ENCODE results near the gene RPL27. TPM values are rescaled to one million over a fixed set of nuclear protein-coding genes. Genes with fewer than 3 reads are reported as not detected.

The RPL27 gene
- total and polyA plus RNA-seq, 4 donors, result 723 to 6,939 (median 1,883) TPM

DNA sequence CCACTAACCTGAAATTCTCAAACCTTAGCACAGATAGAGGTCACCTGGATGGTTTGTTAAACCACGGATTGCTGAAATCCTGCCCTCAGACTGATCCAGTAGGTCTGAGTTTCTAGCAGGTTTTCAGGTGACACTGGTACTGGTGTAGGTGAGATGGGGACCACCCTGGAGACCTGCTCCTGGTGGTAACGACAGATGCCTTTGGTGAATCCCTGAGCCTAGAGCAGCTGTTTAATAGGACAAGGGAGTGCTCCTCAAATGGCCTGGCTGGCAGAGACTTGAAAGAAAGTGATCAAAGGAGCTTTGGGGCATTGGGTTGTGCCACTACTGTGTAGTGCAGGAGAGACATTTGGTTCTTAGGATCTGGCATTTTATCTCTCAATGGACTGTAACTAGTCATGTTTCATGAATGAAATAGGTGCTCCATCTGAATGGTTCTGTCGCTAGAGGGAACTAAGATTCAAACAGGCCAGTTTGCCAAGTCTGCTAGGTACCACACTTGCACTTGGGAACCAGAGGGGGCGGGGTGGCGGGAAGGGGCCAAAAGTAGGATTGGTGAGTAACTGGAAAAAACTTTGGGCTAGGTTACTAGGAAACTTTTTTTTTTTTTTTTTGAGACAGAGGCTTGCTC lies 5.4 kb downstream of the RPL27 start:
- WGBS, 2 donors, result 72 to 77% methylated on average over 5 of the region's 5 CpGs
- no peaks in the 10 kb centered on the region for H3K27me3 ChIP-seq (ENCODE audit: control insufficient read depth in 1 of 2, insufficient read depth in 2 of 2, low read length in 1 of 2)
- H3K36me3 ChIP-seq (ENCODE audit: control insufficient read depth in 1 of 2, insufficient read depth in 2 of 2, low read length in 1 of 2), result peaks cover 0 to 5% of the 10 kb centered on the region in 2 donors
- H3K4me1 ChIP-seq (ENCODE audit: control insufficient read depth in 1 of 2, insufficient read depth in 2 of 2, low read length in 2 of 2), result no peaks in the 10 kb centered on the region
- H3K9me3 ChIP-seq (ENCODE audit: control insufficient read depth, low read length), result no peaks in the 10 kb centered on the region
- no peak overlapping the region for H3K4me3 ChIP-seq (ENCODE audit: low read length in 2 of 2)
- intact Hi-C loops (cut with DNase I), result no loop called here
- no peak for ATAC-seq (ENCODE audit: low FRiP score)
- DNase-seq, result peak; percentile 74 to 87
- no peak overlapping the region for H3K27ac ChIP-seq (ENCODE audit: low read depth in 1 of 2, low read length in 2 of 2)

DNA sequence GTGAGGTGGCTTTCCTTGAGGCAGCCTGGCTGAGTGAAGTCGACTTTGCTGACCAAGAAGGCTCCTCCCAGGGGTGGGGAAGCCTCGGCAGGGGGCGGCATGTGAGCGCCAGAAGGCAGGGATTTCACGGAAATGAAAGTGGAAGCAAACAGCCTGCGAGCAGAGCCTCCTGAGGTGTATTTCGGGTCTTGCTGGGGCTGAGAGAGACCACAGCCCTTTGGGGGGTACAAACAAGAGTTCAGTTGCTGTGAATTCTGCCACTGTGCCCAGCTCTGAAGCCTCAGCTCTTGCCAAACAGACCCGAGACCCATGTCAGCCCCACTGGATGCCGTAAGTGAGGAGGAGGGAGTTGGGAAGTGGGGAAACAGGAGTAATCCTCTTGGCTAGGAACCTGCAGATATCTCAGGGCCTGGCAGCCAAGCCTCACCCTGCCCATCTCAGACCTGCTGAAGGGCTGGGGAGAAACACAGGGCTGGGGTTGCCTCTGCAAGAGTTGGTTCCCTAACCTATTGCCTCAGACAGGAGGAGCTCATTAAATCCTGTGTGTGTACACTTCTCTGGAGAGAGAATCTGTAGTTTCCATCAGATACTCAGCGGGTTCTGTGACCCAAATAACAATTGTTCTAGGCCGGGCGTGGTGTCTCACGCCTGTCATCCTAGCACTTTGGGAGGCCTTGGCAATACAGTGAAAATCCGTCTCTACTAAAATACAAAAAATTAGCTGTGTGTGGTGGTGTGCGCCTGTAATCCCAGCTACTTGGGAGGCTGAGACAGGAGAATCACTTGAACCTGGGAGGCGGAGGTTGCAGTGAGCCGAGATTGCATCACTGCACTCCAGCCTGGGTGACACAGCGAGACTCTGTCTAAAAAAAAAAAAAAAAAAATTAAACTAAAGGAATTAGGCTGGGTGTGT lies 8.7 kb downstream of the RPL27 start, which contains the start of gene IFI35:
Gene IFI35, plus strand, starts transcription at position 146 of the 913 bp plus-strand sequence. Its CDS starts 164 bp downstream, at position 310.
- no peaks in the 10 kb centered on the region for H3K27me3 ChIP-seq (ENCODE audit: control insufficient read depth in 1 of 2, insufficient read depth in 2 of 2, low read length in 1 of 2)
- intact Hi-C loops (cut with DNase I), result no loop called here
- H3K36me3 ChIP-seq (ENCODE audit: control insufficient read depth in 1 of 2, insufficient read depth in 2 of 2, low read length in 1 of 2), result peaks cover 0 to 2% of the 10 kb centered on the region in 2 donors
- no peaks in the 10 kb centered on the region for H3K9me3 ChIP-seq (ENCODE audit: control insufficient read depth, low read length)
- H3K4me3 ChIP-seq (ENCODE audit: low read length in 2 of 2), result peak within 1 kb of the TSS; percentile 30 to 50
- WGBS, 2 donors, result 40 to 41% methylated on average over 18 of the region's 18 CpGs
- peak; percentile 93 to 94 for DNase-seq
- H3K4me1 ChIP-seq (ENCODE audit: control insufficient read depth in 1 of 2, insufficient read depth in 2 of 2, low read length in 2 of 2), result no peaks in the 10 kb centered on the region
- peak within 1 kb of the TSS in 1 of 2 donors; percentile 58 for H3K27ac ChIP-seq (ENCODE audit: low read depth in 1 of 2, low read length in 2 of 2)
- peak; percentile 92 for ATAC-seq (ENCODE audit: low FRiP score)

DNA sequence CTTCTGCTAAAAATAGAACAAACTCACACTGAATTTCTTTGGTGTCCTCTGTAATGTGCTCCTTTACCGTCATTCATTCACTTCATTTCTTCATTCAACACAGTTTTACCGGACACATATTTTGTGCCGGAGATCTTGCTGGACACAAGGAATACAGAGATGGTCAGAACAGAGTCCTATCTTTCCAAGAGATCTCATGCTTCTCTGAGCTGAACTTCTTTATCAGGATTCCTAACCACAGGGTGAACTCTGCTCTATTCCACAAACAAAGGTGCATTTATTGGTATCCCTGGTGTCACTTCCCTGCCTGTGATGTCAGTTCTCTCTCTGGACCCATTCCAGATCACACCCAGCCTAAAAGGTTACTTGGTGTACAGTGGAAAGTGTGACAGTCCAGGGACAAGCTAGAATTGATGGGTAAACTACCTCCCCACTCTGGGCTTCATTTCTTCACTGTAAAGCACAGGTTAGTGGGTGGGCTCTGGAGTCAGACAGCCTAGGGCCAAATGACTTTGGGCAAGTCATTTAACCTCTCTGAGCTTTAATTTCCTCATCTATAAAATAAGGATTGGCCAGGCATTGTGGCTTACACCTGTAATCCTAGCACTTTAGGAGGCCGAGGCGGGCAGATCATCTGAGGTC lies 12.6 kb downstream of the RPL27 start:
- Histone ChIP-seq H3K9me3 (ENCODE audit: control insufficient read depth, low read length) (no peaks in the 10 kb centered on the region), H3K27ac (ENCODE audit: low read depth in 1 of 2, low read length in 2 of 2) (no peak overlapping the region), H3K36me3 (ENCODE audit: control insufficient read depth in 1 of 2, insufficient read depth in 2 of 2, low read length in 1 of 2) (no peaks in the 10 kb centered on the region), H3K4me3 (ENCODE audit: low read length in 2 of 2) (no peak overlapping the region), H3K27me3 (ENCODE audit: control insufficient read depth in 1 of 2, insufficient read depth in 2 of 2, low read length in 1 of 2) (no peaks in the 10 kb centered on the region), H3K4me1 (ENCODE audit: control insufficient read depth in 1 of 2, insufficient read depth in 2 of 2, low read length in 2 of 2) (no peaks in the 10 kb centered on the region)
- intact Hi-C loops (cut with DNase I), result no loop called here
- WGBS, 2 donors, result 86 to 87% methylated on average over 5 of the region's 5 CpGs
- DNase-seq (no peak), ATAC-seq (ENCODE audit: low FRiP score) (no peak)

DNA sequence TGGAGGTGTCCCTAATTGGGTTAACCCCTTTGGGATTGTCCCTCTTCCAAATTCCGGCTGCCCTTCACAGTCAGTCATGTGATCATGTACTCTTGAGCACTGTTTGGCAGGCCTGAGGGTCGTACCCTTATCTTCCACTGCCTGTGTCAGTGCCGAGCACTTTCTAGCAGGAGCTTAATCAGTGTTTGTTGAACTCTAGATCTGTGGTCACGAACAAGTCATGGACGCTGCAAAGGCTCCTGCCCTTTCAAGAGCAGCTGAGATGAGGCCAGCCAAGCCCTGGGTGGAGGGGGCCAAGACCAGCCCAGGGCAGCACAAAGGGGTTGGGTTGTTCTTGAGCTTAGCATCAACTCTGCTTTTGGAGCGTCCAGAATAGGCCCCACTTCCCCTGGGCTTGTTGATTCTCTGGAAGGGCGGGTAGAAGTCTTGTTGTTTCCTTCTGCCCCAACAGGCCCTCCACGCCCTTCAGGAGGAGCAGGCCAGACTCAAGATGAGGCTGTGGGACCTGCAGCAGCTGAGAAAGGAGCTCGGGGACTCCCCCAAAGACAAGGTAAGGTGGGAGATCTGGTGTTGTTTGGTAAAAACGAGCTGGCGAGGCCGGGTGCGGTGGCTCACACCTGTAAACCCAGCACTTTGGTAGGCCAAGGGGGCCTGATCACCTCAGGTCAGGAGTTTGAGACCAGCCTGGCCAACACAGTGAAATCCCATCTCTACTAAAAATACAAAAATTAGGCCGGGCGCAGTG lies 13.7 kb downstream of the RPL27 start:
- Histone ChIP-seq H3K36me3 (ENCODE audit: control insufficient read depth in 1 of 2, insufficient read depth in 2 of 2, low read length in 1 of 2) (no peaks in the 10 kb centered on the region), H3K4me3 (ENCODE audit: low read length in 2 of 2) (no peak overlapping the region), H3K27ac (ENCODE audit: low read depth in 1 of 2, low read length in 2 of 2) (no peak overlapping the region), H3K9me3 (ENCODE audit: control insufficient read depth, low read length) (no peaks in the 10 kb centered on the region), H3K27me3 (ENCODE audit: control insufficient read depth in 1 of 2, insufficient read depth in 2 of 2, low read length in 1 of 2) (no peaks in the 10 kb centered on the region), H3K4me1 (ENCODE audit: control insufficient read depth in 1 of 2, insufficient read depth in 2 of 2, low read length in 2 of 2) (no peaks in the 10 kb centered on the region)
- ATAC-seq (ENCODE audit: low FRiP score), result no peak
- WGBS, 2 donors, result 77 to 78% methylated on average over 15 of the region's 15 CpGs
- DNase-seq, result peak in 1 of 2 donors; percentile 27
- intact Hi-C loops (cut with DNase I), result no loop called here

DNA sequence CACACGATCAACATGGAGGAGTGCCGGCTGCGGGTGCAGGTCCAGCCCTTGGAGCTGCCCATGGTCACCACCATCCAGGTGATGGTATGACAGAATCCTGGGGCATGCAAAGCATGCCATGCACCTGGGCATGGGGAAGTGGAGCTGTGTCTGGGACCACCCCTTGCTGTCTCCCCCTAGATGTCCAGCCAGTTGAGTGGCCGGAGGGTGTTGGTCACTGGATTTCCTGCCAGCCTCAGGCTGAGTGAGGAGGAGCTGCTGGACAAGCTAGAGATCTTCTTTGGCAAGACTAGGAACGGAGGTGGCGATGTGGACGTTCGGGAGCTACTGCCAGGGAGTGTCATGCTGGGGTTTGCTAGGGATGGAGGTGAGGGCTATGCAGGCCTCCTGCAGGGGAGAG lies 15.1 kb downstream of the RPL27 start:
- H3K4me3 ChIP-seq (ENCODE audit: low read length in 2 of 2), result no peak overlapping the region
- H3K9me3 ChIP-seq (ENCODE audit: control insufficient read depth, low read length), result no peaks in the 10 kb centered on the region
- H3K27me3 ChIP-seq (ENCODE audit: control insufficient read depth in 1 of 2, insufficient read depth in 2 of 2, low read length in 1 of 2), result no peaks in the 10 kb centered on the region
- H3K27ac ChIP-seq (ENCODE audit: low read depth in 1 of 2, low read length in 2 of 2), result no peak overlapping the region
- DNase-seq (peak in 1 of 2 donors; percentile 64), ATAC-seq (ENCODE audit: low FRiP score) (no peak)
- WGBS, 2 donors, result 81 to 85% methylated on average over 8 of the region's 8 CpGs
- H3K36me3 ChIP-seq (ENCODE audit: control insufficient read depth in 1 of 2, insufficient read depth in 2 of 2, low read length in 1 of 2), result peaks cover 0 to under 1% of the 10 kb centered on the region in 2 donors
- H3K4me1 ChIP-seq (ENCODE audit: control insufficient read depth in 1 of 2, insufficient read depth in 2 of 2, low read length in 2 of 2), result no peaks in the 10 kb centered on the region
- intact Hi-C loops (cut with DNase I), result no loop called here

DNA sequence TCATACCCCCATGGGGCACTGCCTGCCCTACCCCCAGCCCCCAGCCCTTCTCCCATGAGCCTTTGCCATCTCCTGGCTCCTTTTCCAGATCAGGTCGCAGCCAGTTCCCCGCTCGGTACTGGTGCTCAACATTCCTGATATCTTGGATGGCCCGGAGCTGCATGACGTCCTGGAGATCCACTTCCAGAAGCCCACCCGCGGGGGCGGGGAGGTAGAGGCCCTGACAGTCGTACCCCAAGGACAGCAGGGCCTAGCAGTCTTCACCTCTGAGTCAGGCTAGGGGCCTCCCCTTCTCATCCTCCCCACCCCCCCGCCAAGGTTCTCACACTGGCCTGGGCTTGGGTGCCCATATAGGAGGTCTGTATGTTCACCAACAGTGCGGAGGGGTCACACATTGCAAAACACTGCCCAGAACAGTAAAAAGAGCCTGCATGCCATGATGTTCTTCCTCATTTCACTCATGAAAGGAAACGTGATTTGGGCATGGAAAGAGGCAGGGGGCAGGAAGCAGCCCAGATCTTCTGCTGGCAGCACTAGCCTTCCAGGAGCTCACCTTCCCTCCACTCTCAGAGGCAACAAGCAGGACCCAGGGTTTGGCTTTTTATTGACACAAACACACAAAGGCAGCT lies 15.9 kb downstream of the RPL27 start:
- no peak overlapping the region for H3K27ac ChIP-seq (ENCODE audit: low read depth in 1 of 2, low read length in 2 of 2)
- no peaks in the 10 kb centered on the region for H3K4me1 ChIP-seq (ENCODE audit: control insufficient read depth in 1 of 2, insufficient read depth in 2 of 2, low read length in 2 of 2)
- H3K4me3 ChIP-seq (ENCODE audit: low read length in 2 of 2), result no peak overlapping the region
- WGBS, 2 donors, result 66 to 72% methylated on average over 12 of the region's 12 CpGs
- intact Hi-C loops (cut with DNase I), result no loop called here
- DNase-seq, result peak; percentile 38 to 75
- no peaks in the 10 kb centered on the region for H3K9me3 ChIP-seq (ENCODE audit: control insufficient read depth, low read length)
- ATAC-seq (ENCODE audit: low FRiP score), result no peak
- H3K36me3 ChIP-seq (ENCODE audit: control insufficient read depth in 1 of 2, insufficient read depth in 2 of 2, low read length in 1 of 2), result peaks cover 0 to 3% of the 10 kb centered on the region in 2 donors
- H3K27me3 ChIP-seq (ENCODE audit: control insufficient read depth in 1 of 2, insufficient read depth in 2 of 2, low read length in 1 of 2), result no peaks in the 10 kb centered on the region

DNA sequence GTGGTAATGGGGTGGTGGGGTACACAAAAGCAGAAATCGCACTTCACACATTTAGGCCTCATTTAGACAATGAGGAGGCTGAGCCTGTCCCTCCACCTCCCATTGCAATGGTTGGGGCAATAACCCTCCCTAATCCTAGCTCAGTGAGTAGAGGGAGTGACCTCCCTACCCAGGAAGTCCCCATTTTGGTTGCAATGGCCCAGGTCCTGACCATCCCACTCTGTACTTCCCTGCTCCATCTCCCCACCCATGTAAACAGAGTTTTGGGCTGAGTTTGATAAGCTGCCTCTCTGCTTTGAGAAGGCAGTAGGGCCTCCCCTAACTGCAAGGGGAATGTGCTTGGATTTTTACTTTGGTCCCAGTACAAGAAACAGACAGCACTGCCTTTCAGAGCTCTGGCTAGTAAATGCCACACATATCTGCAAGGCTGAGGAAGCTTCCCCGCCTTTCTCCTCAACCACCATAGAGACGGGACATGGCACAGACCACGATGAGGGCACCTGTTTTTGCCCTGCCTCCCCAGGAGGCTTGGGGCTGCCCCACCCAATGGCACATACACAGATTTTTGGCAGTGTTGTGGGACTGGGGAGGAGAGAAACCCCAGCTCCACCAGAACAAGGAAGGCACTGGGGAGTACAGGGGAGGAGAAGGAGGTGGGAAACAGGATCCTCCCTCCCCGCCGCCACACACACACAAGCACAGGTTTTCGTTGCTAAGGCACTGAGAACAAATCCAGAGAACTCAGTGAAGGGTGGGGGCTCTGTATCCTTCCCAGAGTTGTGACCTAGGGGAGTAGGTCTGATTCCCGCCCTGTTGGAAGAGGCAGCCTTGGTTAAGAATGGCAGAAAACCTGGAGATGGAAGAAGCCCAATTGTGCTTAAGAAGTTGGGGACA lies 16.7 kb downstream of the RPL27 start:
- intact Hi-C loops (cut with DNase I), result loop anchor here in 1 of 2 donors (5.0 kb wide), 1 partner anchor 312 kb away; no protein-coding TSS in a partner anchor
- Histone ChIP-seq H3K36me3 (ENCODE audit: control insufficient read depth in 1 of 2, insufficient read depth in 2 of 2, low read length in 1 of 2) (peaks cover 0 to 3% of the 10 kb centered on the region in 2 donors), H3K27ac (ENCODE audit: low read depth in 1 of 2, low read length in 2 of 2) (no peak overlapping the region), H3K4me3 (ENCODE audit: low read length in 2 of 2) (no peak overlapping the region), H3K27me3 (ENCODE audit: control insufficient read depth in 1 of 2, insufficient read depth in 2 of 2, low read length in 1 of 2) (no peaks in the 10 kb centered on the region), H3K4me1 (ENCODE audit: control insufficient read depth in 1 of 2, insufficient read depth in 2 of 2, low read length in 2 of 2) (no peaks in the 10 kb centered on the region), H3K9me3 (ENCODE audit: control insufficient read depth, low read length) (no peaks in the 10 kb centered on the region)
- no peak for ATAC-seq (ENCODE audit: low FRiP score)
- 86 to 91% methylated on average over 8 of the region's 8 CpGs for WGBS, 2 donors
- DNase-seq, result peak; percentile 38

All from aorta (tissue), 5 donors.